Fibroblast of villous mesenchyme (primary cell): ENCODE results near the gene SPIRE1. TPM values are rescaled to one million over a fixed set of nuclear protein-coding genes. Genes with fewer than 3 reads are reported as not detected.

Source experiments
- DNase-seq: peaks from one replicate; pipeline ENCODE4 v3.0.0-alpha.2; 2010; ENCODE audit warnings: low read depth
- H3K4me3 ChIP-seq: 2 replicates; pipeline ENCODE4 v1.5.1; 2011; ENCODE audit warnings: low read depth, mild to moderate bottlenecking, low read length
- CTCF ChIP-seq: IDR thresholded peaks from 2 replicates; pipeline ENCODE4 v1.5.1; 2012; ENCODE audit warnings: low read depth, mild to moderate bottlenecking, low read length; ENCODE audit not compliant: insufficient read depth
- total RNA-seq: library from RNA; depleted of rRNA; stranded (reverse); fragments of >200 nt; gene quantifications from 2 replicates; pipeline ENCODE4 v1.2.3, GENCODE V29; 2012

SPIRE1 gene
- total RNA-seq, 1 donor = 39.3 TPM

DNA sequence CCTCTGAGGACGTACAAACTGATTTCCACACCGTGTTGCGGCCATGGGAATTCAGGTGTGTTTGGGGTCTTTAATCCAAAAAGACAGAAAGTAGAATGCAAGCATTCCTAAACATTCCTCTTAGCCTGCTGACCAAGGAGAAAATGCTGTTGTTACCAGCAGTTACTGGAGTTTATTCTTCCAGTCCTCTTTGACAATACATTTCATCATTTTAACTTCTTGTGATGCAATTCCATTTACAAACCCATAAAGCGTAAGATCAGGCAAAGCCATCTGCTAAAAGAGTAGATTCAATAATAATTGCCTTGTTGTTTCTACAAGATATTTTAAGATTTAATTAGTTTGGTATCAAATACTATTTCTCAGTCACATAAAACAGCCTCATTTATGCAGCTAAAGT, 32.7 kb downstream of the SPIRE1 start:
- H3K4me3 ChIP-seq = no peak overlapping the region
- peak; percentile 71 for DNase-seq
- TF ChIP-seq CTCF = no peak

- TF ChIP-seq CTCF = no peak
- DNase-seq = peak; percentile 84
- H3K4me3 ChIP-seq = no peak overlapping the region
These were observed 36.1 kb downstream of the SPIRE1 start for GRCh38 chr18:12621742-12622306.

GRCh38 chr18:12615748-12616147, 42.2 kb downstream of the SPIRE1 start:
- no peak overlapping the region for H3K4me3 ChIP-seq
- TF ChIP-seq CTCF = no peak
- DNase-seq = no peak

DNA sequence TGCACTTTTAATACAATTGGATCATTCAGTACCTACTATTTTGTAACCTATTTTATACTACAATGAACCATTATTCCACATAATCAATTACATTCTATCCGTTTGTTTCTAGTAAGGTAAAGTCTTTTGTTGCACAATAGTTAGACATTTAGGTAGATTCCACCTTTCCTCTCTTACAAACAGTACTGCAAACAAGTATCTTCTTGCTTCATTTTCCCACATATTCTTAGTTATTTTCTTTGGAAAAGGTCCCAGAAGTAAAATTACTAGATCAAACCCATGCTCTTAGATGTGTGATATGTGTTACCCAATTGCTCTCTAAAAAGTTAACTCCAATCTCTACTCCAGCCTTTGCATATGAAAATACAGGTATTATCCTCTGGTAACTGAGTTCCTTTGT, 49.6 kb downstream of the SPIRE1 start:
- H3K4me3 ChIP-seq = no peak overlapping the region
- peak; percentile 57 for DNase-seq
- TF ChIP-seq CTCF = no peak

DNA sequence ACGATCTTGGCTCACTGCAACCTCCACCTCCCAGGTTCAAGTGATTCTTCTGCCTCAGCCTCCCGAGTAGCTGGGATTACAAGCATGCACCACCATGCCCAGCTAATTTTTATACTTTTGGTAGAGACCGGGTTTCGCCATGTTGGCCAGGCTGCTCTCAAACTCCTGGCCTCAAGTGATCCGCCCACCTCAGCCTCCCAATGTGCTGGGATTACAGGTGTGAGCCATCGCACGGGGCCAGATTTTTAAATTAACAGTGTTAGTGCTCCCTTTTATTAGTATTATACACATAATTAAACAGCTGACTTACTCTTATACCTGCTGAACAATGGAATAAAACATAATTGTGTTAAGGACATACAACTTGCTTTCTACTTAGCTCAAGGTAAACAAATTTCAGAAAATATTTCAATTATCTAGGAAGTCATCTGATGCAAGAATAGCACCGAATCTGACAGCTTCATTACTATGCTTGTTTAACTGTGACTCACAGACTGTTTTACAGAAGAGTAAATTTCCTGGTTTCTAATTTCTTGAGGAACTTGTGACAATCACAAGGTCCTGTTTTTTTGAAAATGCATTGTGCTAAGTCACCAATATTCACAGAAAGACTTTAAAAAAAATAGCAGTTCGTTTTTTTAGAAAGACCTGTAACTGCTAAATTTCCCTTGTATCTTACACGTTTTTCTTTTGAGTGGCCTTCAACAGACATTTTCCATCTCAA, 51.2 kb downstream of the SPIRE1 start:
- DNase-seq = peak; percentile 84
- no peak for TF ChIP-seq CTCF
- no peak overlapping the region for H3K4me3 ChIP-seq

- peak; percentile 17 for TF ChIP-seq CTCF
- H3K4me3 ChIP-seq = no peak overlapping the region
- no peak for DNase-seq
These were observed 53.4 kb downstream of the SPIRE1 start for GRCh38 chr18:12604445-12605007.

- no peak for TF ChIP-seq CTCF
- no peak overlapping the region for H3K4me3 ChIP-seq
- DNase-seq = peak; percentile 25
These were observed 57.9 kb downstream of the SPIRE1 start for GRCh38 chr18:12599966-12600365.
